ENCODE results near the gene SLC44A4.

GRCh38 chr6:31918069-31918720, 39.4 kb upstream of the SLC44A4 start:
- TF ChIP-seq CTCF (IDR thresholded peaks at IDR 0.05 in 4 of 5, conservative IDR thresholded peaks at IDR 0.05 in 1 of 5) (no peak), POLR2A (IDR thresholded peaks at IDR 0.05) (no peak)
